ENCODE results near the gene INPP5J.
"Not testable (repeated sequence)": the region's sequence is repeated elsewhere in the genome, so short reads cannot be mapped to it uniquely, and the experiment has no call there.

The INPP5J gene

DNA sequence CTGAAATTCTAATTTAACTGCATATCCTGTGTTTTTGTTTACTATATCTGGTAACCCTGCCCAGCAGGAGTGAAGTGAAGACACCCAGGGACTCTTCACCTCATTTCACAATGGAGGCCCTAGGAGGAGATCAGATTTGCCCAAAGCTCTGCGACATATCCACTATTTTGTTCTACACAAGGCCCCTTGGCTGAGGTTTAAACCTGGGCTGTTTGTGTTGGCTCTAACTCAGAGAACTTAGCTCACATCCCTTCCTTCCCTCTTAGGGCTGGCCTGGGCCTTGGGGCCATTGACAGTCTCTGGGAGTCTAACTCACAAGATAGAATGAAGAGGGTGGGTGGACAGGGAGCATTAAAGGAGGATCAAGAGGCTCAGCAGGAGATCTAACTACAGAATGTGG, 25.7 kb downstream of the INPP5J start:
- no peak for DNase-seq (ENCODE audit: low spot score)

DNA sequence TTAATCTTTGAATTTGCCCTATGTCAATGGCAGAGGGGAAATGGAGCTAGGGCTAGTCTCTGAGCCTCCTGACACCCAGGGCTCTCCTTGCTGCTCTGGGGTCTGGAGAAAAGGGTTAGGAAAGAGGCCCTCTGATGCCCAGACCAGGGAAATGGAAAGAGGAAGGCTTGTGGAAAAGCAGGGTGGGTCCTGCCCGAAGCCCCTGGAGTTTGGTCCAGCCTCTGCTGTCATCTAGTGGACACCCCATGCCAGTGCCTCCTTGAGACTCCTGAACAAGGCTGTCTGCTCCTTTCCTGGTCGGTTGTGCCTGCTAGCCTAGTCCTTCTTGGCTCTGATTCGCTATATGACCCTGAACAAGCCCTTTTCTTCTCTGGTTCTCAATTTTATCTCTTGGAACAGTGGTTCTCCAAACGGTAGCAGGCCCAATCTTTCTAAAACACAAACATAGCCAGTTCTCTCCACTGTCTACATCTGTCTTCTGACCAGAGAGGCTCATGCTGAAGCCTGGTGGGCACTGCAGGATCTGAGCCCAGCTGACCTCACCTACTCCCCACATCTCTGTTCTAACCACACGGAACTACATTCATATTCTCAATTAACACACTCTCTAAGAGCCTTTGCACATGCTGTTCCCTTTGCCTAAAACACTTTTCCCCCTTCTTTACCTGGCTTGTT, 26.3 kb downstream of the INPP5J start:
- DNase-seq (ENCODE audit: low spot score) = peak; percentile 31

DNA sequence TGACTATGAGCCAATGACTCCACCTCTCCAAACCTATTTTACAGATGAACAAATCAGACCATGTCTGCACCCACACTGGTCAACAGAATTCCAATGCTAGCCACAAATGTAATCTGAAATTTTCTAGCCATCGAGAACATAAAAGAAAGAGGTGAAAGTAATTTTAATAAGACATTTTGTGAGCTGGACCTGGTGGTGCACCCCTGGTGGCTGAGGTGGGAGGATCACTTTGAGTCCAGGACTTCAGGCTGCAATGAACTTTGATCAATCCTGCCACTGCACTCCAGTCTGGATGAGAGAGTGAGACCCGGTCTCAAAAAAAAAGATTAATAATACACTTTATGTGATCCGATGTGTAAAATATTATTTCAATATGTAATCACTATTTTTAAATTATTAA, 27.8 kb downstream of the INPP5J start:
- no peak for DNase-seq (ENCODE audit: low spot score)

DNA sequence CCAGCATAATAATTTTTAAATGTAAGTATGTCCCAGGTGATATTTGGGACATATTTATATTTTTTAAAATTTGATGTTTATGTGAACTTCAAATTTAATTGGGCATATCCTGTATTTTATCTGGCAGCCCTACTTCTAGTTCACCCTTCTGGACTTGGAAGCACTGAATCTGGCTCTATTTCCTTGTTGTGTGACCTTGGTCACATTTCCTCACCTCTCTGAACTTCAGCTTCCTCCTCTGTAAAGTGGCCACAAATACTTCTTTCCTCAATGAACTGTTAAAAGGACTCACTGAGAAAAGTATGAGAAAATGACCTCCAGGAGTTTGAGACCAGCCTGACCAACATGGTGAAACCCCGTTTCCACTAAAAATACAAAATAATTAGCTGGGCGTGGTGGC, 29.1 kb downstream of the INPP5J start:
- DNase-seq (ENCODE audit: low spot score) = no peak

- no peak for DNase-seq (ENCODE audit: low spot score)
Measured at GRCh38 chr22:31153357-31153756, 30.6 kb downstream of the INPP5J start.

DNA sequence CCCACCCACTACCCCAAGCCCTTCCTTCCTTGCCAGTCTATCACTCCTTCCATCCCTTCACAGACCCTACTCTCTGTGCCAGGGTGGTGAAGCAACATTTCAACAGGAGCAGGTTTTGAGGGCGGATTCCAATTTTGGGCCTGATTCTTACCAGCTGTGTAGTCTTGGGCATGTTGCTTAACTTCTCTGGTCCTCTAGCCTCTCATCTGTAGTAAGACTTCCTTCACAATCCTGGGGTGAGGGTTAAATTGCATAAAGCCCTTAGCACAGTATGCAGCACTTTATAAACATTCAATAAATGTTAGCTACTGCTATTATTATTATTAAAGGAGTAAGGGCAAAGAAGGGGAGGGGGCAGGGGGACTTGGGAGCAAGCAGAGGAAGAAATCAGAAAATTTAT, 32.2 kb downstream of the INPP5J start:
- no peak for DNase-seq (ENCODE audit: low spot score)

GRCh38 chr22:31155422-31155821, 32.7 kb downstream of the INPP5J start:
- DNase-seq (ENCODE audit: low spot score) = no peak

GRCh38 chr22:31160328-31160978, 37.7 kb downstream of the INPP5J start:
- DNase-seq (ENCODE audit: low spot score) = peak; percentile 7

DNA sequence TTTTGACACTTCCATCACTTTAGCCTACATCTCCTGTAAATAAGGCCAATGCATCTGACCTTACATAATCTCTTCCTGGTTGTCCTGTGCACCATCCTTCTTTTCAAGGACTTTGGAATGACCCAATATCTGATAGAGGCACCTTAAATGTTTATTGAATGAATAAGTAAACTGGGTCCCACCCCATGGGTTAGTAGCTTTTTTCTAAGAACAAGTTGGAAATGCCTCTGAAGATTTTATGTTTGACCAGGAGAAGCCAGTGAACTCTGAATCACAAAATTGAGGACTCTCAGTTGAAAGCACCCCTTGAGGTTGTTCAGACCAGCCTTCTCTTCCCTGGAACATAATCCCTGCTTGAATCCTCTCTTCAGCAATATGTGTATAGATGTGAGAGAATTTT, 38.6 kb downstream of the INPP5J start:
- no peak for DNase-seq (ENCODE audit: low spot score)

DNA sequence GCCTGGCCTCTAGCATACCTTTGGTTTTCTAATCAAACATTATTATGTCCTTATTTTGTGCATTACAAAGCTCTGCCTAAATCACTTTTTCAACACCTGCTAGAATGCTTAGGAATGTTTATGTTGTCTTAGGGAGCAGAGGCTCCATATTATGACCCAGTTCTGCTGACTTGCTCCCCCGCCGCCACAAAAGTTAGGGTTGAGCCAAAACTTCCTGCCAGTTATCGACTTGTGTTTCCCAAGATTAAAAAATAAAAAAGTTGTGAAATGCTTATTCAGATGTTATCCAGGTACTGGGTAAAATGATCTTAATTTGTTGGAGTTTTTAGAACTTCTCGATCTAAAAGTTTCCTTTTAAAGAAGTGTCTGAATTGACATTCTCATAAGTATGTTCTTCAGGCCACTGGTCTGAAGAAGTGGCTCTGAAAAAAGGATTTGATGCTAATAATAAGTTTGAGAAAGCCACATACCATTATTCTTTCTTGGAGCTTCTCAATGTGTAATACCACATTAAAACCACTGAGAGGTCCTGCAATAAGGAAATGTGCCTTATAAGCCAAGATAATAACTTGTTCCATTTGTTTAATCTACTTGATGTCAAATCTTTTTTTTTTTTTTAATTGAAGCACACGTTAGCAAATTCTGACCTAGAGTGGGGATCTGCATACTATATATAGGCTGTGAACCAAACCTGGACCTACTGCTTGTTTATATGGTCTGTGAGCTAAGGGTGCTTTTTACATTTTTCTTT, 39.4 kb downstream of the INPP5J start:
- DNase-seq (ENCODE audit: low spot score) = no peak

DNA sequence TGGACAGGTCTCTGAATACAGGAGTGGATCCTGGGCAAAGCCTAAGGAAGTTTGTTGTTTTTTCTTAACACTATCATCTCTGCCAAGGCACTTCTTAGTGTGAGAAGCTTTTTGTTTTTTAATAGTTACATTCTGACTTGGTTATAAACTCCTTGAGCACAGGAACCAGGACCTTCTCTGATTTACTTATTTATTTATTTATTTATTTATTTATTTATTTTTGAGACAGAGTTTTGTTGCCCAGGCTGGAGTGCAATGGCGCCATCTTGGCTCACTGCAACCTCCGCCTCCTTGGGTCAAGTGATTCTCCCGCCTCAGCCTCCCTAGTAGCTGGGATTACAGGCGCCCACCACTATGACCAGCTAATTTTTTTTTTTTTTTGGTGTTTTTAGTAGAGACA, 48.2 kb downstream of the INPP5J start:
- no peak for DNase-seq (ENCODE audit: low spot score)

DNA sequence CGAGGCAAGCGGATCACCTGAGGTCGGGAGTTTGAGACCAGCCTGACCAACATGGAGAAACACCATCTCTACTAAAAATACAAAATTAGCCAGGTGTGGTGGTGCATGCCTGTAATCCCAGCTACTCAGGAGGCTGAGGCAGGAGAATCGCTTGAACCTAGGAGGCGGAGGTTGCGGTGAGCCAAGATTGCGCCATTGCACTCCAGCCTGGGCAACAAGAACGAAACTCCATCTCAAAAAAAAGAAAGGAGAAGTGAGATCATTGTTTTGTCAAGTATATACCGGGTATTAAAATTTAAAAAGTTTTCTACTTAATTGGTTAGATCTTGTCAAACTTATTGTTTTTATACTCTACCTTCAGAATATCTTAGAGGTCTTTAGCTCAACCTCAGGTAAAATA, 49.0 kb downstream of the INPP5J start:
- DNase-seq (ENCODE audit: low spot score) = not testable (repeated sequence)

GRCh38 chr22:31173386-31174145, 50.8 kb downstream of the INPP5J start:
- peak; percentile 11 for DNase-seq (ENCODE audit: low spot score)

DNA sequence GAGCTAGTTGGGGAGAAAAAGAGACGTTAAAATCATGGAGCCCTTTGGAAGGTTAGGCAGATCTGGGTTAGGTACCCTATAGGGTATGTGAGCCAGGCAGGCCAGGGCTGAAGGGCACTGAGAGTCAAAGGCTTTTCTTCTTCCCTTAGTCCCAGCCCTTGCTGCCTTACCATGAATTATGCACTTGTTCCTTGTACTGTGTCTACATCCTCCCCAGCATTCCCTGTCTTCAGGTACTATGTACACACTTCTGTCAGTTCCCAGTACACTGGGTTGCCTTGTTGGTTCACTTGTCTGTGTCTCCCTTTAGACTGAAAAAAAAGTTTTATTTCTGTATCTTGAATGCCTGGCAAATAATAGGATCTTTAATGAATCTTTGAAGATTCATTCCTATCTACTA, 54.2 kb downstream of the INPP5J start:
- DNase-seq (ENCODE audit: low spot score) = no peak

DNA sequence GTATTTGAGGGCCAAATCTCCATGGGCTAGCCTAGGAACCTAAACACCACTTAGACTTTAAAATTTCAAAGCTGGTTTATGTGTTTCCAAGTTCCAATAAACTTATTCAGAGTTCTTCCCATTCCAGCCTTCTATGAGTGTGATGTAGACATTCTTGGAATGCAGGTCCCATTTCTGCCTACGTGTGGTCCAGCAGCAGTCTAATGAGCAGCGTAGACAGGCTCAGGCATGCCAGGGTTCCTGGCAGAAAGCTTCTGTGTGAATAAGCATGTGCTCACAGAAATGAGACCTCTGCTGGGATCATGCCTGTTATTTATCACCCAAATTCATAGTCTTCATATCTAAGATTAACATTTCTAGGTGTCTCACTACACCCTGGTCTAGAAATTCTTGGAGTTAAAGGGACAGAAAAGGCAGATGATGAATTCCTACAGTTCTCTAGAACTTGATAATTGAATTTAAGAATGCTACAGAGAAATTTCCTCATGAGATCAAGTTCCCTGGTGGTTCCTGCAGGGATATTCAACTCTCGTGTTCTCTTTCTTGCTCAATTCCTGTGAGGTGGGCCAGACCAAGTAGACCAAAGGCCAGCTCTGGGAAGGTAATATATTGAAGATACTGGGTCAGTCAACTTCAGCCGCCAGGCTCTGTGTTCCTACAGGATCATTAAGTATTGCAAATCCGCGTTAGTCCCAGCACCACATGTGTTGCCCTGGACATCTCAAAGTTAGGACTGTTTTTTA, 54.8 kb downstream of the INPP5J start:
- DNase-seq (ENCODE audit: low spot score) = no peak

- DNase-seq (ENCODE audit: low spot score) = no peak
Measured at GRCh38 chr22:31178859-31179258, 56.1 kb downstream of the INPP5J start.

GRCh38 chr22:31179345-31179744, 56.6 kb downstream of the INPP5J start:
- no peak for DNase-seq (ENCODE audit: low spot score)

DNA sequence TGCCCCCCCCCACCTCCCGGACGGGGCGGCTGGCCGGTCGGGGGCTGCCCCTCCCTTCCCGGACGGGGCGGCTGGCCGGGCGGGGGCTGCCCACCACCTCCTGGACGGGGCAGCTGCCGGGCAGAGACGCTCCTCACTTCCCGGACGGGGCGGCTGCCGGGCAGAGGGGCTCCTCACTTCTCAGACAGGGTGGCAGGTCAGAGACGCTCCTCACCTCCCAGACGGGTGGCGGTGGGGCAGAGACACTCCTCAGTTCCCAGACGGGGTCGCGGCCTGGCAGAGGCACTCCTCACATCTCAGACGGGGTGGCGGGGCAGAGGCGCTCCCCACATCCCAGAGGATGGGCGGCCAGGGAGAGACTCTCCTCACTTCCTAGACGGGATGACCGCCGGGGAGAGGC, 61.2 kb downstream of the INPP5J start:
- DNase-seq (ENCODE audit: low spot score) = no peak

Data from CD4-positive, alpha-beta T cell treated with Interleukin-2 at 100 ng/mL for 4 hours (primary cell).